OCI-LY1 (cell line): ENCODE data around the gene EMILIN3.

Experiments used
- CTCF ChIP-seq: fragments of 200-600 bp; sonication (generic), shearing (Covaris generic); IDR thresholded peaks from 2 replicates; pipeline ENCODE4 v1.5.1; 2017; ENCODE audit warnings: mild to moderate bottlenecking, antibody characterized with exemption, low read length, moderate library complexity, mixed read lengths
- EZH2 ChIP-seq: fragments of 200-600 bp; sonication (generic), shearing (Covaris generic); IDR thresholded peaks from 2 replicates; pipeline ENCODE4 v1.8.0; 2017; ENCODE audit warnings: borderline replicate concordance, mixed run types, mild to moderate bottlenecking, antibody characterized with exemption, low read length, moderate library complexity, mixed read lengths

GRCh38 chr20:41408986-41409385 lies 42.4 kb upstream of the EMILIN3 start:
- TF ChIP-seq CTCF = no peak
- TF ChIP-seq EZH2 = no peak
